IMR-90 (cell line): Measurements from ENCODE around the gene EPB41L4A. TPM values are rescaled to one million over a fixed set of nuclear protein-coding genes. Genes with fewer than 3 reads are reported as not detected.
"Not testable (repeated sequence)": the region's sequence is repeated elsewhere in the genome, so short reads cannot be mapped to it uniquely, and the experiment has no call there.

Experiments used
- ATAC-seq: fragments of 200-7000 bp; cut with Tn5 transposase; 2 replicates; pipeline ENCODE4 v1.9.1; 2020; ENCODE audit warnings: low read depth, mild to moderate bottlenecking, moderate library complexity
- BruUV-seq: library from RNA; stranded (reverse); fragments of 400-500 nt; replicated peaks from 2 replicates; lab custom pipeline; 2021; lab: Mats Ljungman, UMichigan
- CTCF ChIA-PET: fragments of 300-600 bp; formaldehyde crosslinking; extraction: SDS; loops from one replicate; lab custom pipeline; 2021; ENCODE audit warnings: antibody characterized with exemption; lab: Yijun Ruan, JAX
- POLR2A ChIA-PET: fragments of 300-600 bp; sonication (Branson Sonifier 250); formaldehyde crosslinking; loops from one replicate; lab custom pipeline; 2022; ENCODE audit warnings: antibody characterized with exemption; ENCODE audit not compliant: unreplicated experiment; lab: Charles Lee
- DNase-seq: peaks from one replicate; pipeline ENCODE4 v3.0.0; 2013
- H2AFZ ChIP-seq: replicated peaks from 2 replicates; pipeline ENCODE3; 2013; ENCODE audit warnings: low read length, mild to moderate bottlenecking; ENCODE audit not compliant: poor library complexity
- H2AK5ac ChIP-seq: 2 replicates; pipeline ENCODE4 v1.6.1; 2013; ENCODE audit warnings: low read depth, low read length, inconsistent platforms
- H2AK9ac ChIP-seq: replicated peaks from 2 replicates; pipeline ENCODE3; 2013; ENCODE audit warnings: mild to moderate bottlenecking, low read depth, low read length, moderate library complexity; ENCODE audit not compliant: poor library complexity
- H2BK120ac ChIP-seq: 2 replicates; pipeline ENCODE4 v1.6.1; 2013; ENCODE audit warnings: low read depth, low read length, inconsistent platforms
- H2BK15ac ChIP-seq: 3 replicates; pipeline ENCODE4 v1.6.1; 2013; ENCODE audit warnings: low read depth, low read length, inconsistent platforms
- H2BK20ac ChIP-seq: 2 replicates; pipeline ENCODE4 v1.6.1; 2013; ENCODE audit warnings: low read depth, mild to moderate bottlenecking, inconsistent platforms, low read length, moderate library complexity
- H2BK5ac ChIP-seq: 2 replicates; pipeline ENCODE4 v1.6.1; 2013; ENCODE audit warnings: mild to moderate bottlenecking, low read depth, low read length, inconsistent platforms; ENCODE audit not compliant: poor library complexity, severe bottlenecking
- H3K14ac ChIP-seq: replicated peaks from 2 replicates; pipeline ENCODE4 v1.6.1; 2013; ENCODE audit warnings: low read depth, low read length, inconsistent platforms
- H3K18ac ChIP-seq: 2 replicates; pipeline ENCODE4 v1.6.1; 2013; ENCODE audit warnings: low read depth, low read length, control low read depth
- H3K23ac ChIP-seq: 2 replicates; pipeline ENCODE4 v1.6.1; 2013; ENCODE audit warnings: low read depth, low read length, inconsistent platforms
- H3K27ac ChIP-seq: 2 replicates; pipeline ENCODE4 v1.5.1; 2013; ENCODE audit warnings: mild to moderate bottlenecking, control low read depth, low read length; ENCODE audit not compliant: insufficient read depth
- H3K27me3 ChIP-seq: 2 replicates; pipeline ENCODE4 v1.6.1; 2013; ENCODE audit warnings: low read length; ENCODE audit not compliant: control insufficient read depth, insufficient read depth
- H3K36me3 ChIP-seq: 2 replicates; pipeline ENCODE4 v1.6.1; 2013; ENCODE audit warnings: low read length, mixed read lengths; ENCODE audit not compliant: control insufficient read depth, insufficient read depth
- H3K4ac ChIP-seq: 2 replicates; pipeline ENCODE4 v1.6.1; 2013; ENCODE audit warnings: low read depth, low read length, inconsistent platforms
- H3K4me1 ChIP-seq: 2 replicates; pipeline ENCODE4 v1.6.1; 2013; ENCODE audit warnings: low read length, mixed read lengths; ENCODE audit not compliant: control insufficient read depth, insufficient read depth
- H3K4me2 ChIP-seq: 2 replicates; pipeline ENCODE4 v1.6.1; 2013; ENCODE audit warnings: low read depth, mild to moderate bottlenecking, control low read depth, low read length, moderate library complexity
- H3K4me3 ChIP-seq: 2 replicates; pipeline ENCODE4 v1.5.1; 2013; ENCODE audit warnings: low read depth, mild to moderate bottlenecking, control low read depth, low read length, moderate library complexity; ENCODE audit not compliant: insufficient read depth
- H3K56ac ChIP-seq: 2 replicates; pipeline ENCODE4 v1.6.1; 2013; ENCODE audit warnings: low read length, inconsistent platforms; ENCODE audit not compliant: insufficient read depth; ENCODE audit errors: extremely low read depth
- H3K79me1 ChIP-seq, 2 experiments: 2 replicates each; pipeline ENCODE4 v1.6.1; 2013; ENCODE audit warnings: low read length in 2 of 2, inconsistent platforms in 1 of 2, low read depth in 1 of 2
- H3K9ac ChIP-seq: 2 replicates; pipeline ENCODE4 v1.6.1; 2013; ENCODE audit warnings: low read depth, low read length, control low read depth
- H3K9me1 ChIP-seq: 2 replicates; pipeline ENCODE4 v1.6.1; 2013; ENCODE audit warnings: low read length, inconsistent platforms; ENCODE audit not compliant: insufficient read depth
- H3K9me3 ChIP-seq: 2 replicates; pipeline ENCODE4 v1.6.1; 2013; ENCODE audit warnings: low read length; ENCODE audit not compliant: control insufficient read depth, insufficient read depth
- H4K20me1 ChIP-seq: 2 replicates; pipeline ENCODE4 v1.6.1; 2013; ENCODE audit warnings: low read length, inconsistent platforms; ENCODE audit not compliant: insufficient read depth
- H4K5ac ChIP-seq: 2 replicates; pipeline ENCODE4 v1.6.1; 2013; ENCODE audit warnings: mild to moderate bottlenecking, low read depth, low read length, control low read depth
- H4K8ac ChIP-seq, 2 experiments: 2 replicates each; pipeline ENCODE4 v1.6.1; 2013; ENCODE audit warnings: low read depth in 2 of 2, low read length in 2 of 2, control low read depth in 1 of 2, inconsistent platforms in 1 of 2
- H4K91ac ChIP-seq: 2 replicates; pipeline ENCODE4 v1.6.1; 2013; ENCODE audit warnings: low read depth, low read length, inconsistent platforms; ENCODE audit not compliant: insufficient read depth
- WGBS, 2 experiments: methylation state at CpG; one replicate each; pipeline versions ENCODE4 v1.1.5 to v1.1.7; 2013; ENCODE audit warnings: missing lambda C conversion rate in 2 of 2; ENCODE audit not compliant: insufficient read length in 1 of 2; ENCODE audit errors: extremely low coverage in 2 of 2; 5-methylcytosine and 5-hydroxymethylcytosine counted together
- dilution Hi-C: fragments of 300-500 bp; cut with HindIII; formaldehyde crosslinking; loops from one replicate; pipeline ENCODE4 v1.14.3; 2018; ENCODE audit warnings: low sequenced_read_pairs; ENCODE audit not compliant: unreplicated experiment
- in situ Hi-C: fragments of 300-500 bp; cut with MboI; formaldehyde crosslinking; loops from 3 replicates; pipeline ENCODE4 v1.14.3; 2019; ENCODE audit warnings: low sequenced_read_pairs, inconsistent platforms, mixed read lengths
- intact Hi-C: fragments of 100-400 bp; cut with micrococcal nuclease; formaldehyde crosslinking; loops from 2 replicates; pipeline ENCODE4 v1.10.0; 2022
- polyA plus RNA-seq, 3 experiments: library from polyadenylated mRNA; depleted of rRNA; stranded (reverse); fragments of >200 nt; gene quantifications; 2 replicates each; pipeline ENCODE4 v1.2.3, GENCODE V29; 2012; ENCODE audit warnings: low replicate concordance in 1 of 3
- total RNA-seq: library from RNA; depleted of rRNA; stranded (reverse); fragments of >200 nt; gene quantifications from 2 replicates; pipeline ENCODE4 v1.2.3, GENCODE V29; 2012

Gene EPB41L4A
- total and polyA plus RNA-seq, 2 of the 4 experiments (the other 2 are of a cell fraction), result under 0.01 to 0.02 TPM

DNA sequence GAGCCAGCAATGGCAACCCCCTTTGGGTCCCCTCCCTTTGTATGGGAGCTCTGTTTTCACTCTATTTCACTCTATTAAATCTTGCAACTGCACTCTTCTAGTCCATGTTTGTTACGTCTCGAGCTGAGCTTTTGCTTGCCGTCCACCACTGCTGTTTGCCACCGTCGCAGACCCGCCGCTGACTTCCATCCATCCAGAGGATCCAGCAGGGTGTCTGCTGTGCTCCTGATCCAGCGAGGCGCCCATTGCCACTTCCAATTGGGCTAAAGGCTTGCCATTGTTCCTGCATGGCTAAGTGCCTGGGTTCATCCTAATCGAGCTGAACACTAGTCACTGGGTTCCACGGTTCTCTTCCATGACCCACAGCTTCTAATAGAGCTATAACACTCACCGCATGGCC lies 24.9 kb upstream of the EPB41L4A start:
- H3K23ac ChIP-seq, intact Hi-C loops, H2BK15ac ChIP-seq, H3K4me1 ChIP-seq, H3K79me1 ChIP-seq, H2BK120ac ChIP-seq, H2AFZ ChIP-seq, H3K4me2 ChIP-seq, dilution Hi-C loops, DNase-seq, H4K91ac ChIP-seq, H3K36me3 ChIP-seq, H2AK5ac ChIP-seq, H4K8ac ChIP-seq, POLR2A ChIA-PET, H3K18ac ChIP-seq, H3K56ac ChIP-seq, H3K9me3 ChIP-seq, H2BK5ac ChIP-seq, ATAC-seq, H3K4me3 ChIP-seq, H3K9ac ChIP-seq, H4K5ac ChIP-seq, H2AK9ac ChIP-seq, in situ Hi-C loops, H3K27me3 ChIP-seq, H3K4ac ChIP-seq, H2BK20ac ChIP-seq, H3K9me1 ChIP-seq, H3K14ac ChIP-seq, H4K20me1 ChIP-seq, CTCF ChIA-PET, H3K27ac ChIP-seq, BruUV-seq: not testable (repeated sequence)
- 67% methylated on average over 2 of the region's 12 CpGs; no CpG with 5 or more reads in 1 of the 2 experiments for WGBS, 2 experiments
